DND-41 (cell line): ENCODE measurements around the gene RPL41.
"Not testable (repeated sequence)": the region's sequence is repeated elsewhere in the genome, so short reads cannot be mapped to it uniquely, and the experiment has no call there.

Experiments used
- CTCF ChIP-seq: IDR thresholded peaks from 2 replicates; pipeline ENCODE4 v1.5.1; 2012; ENCODE audit warnings: borderline replicate concordance, low read length, moderate library complexity, mild to moderate bottlenecking; ENCODE audit not compliant: poor library complexity, severe bottlenecking; ENCODE audit errors: extremely low read depth
- EZH2 ChIP-seq: IDR thresholded peaks from 3 replicates; pipeline ENCODE4 v1.6.1; 2012; ENCODE audit warnings: borderline replicate concordance, low read depth, mild to moderate bottlenecking, moderate library complexity, low read length, inconsistent platforms; ENCODE audit not compliant: severe bottlenecking

GRCh38 chr12:56077966-56078365 is 38.5 kb upstream of the RPL41 start:
- not testable (repeated sequence) for TF ChIP-seq CTCF, EZH2
